Measurements from ENCODE around the gene COX8C. TPM values are rescaled to one million over a fixed set of nuclear protein-coding genes. Genes with fewer than 3 reads are reported as not detected.
A peak's percentile ranks its signal among the peaks of the same experiment; 100 is the strongest.

COX8C gene
- total and polyA plus RNA-seq, 4 donors, result not detected

GRCh38 chr14:93329965-93330608 is 16.9 kb upstream of the COX8C start:
- no peak overlapping the region for H3K9ac ChIP-seq (ENCODE audit: insufficient read depth in 1 of 2, low read length in 2 of 2)
- ATAC-seq (ENCODE audit: insufficient read depth, low FRiP score) (no peak), DNase-seq (no peak)
- H3K27ac ChIP-seq (ENCODE audit: low read depth in 1 of 2, low read length in 1 of 2), result no peak overlapping the region
- peaks cover 0 to 26% (median 7%) of the 10 kb centered on the region in 5 donors for H3K4me1 ChIP-seq (ENCODE audit: control insufficient read depth in 5 of 5, insufficient read depth in 5 of 5, low read length in 5 of 5)
- no peaks in the 10 kb centered on the region for H3K36me3 ChIP-seq (ENCODE audit: control insufficient read depth in 4 of 4, insufficient read depth in 4 of 4, low read length in 4 of 4)
- no peaks in the 10 kb centered on the region for H3K9me3 ChIP-seq (ENCODE audit: control insufficient read depth in 4 of 4, insufficient read depth in 3 of 4, low read length in 3 of 4)
- H3K4me3 ChIP-seq, result no peak overlapping the region
- 56 to 74% methylated on average over 5 of the region's 5 CpGs for whole genome bisulfite sequencing, 2 donors
- no peaks in the 10 kb centered on the region for H3K27me3 ChIP-seq (ENCODE audit: control insufficient read depth in 3 of 3, insufficient read depth in 3 of 3, low read length in 2 of 3)
- TF ChIP-seq CTCF (IDR thresholded peaks at IDR 0.05; ENCODE audit: control extremely low read depth, extremely low read depth), result no peak

- no peak overlapping the region for H3K4me3 ChIP-seq
- H3K4me1 ChIP-seq (ENCODE audit: control insufficient read depth in 5 of 5, insufficient read depth in 5 of 5, low read length in 5 of 5), result peaks cover 0 to 26% (median 7%) of the 10 kb centered on the region in 5 donors
- no peak for TF ChIP-seq CTCF (IDR thresholded peaks at IDR 0.05; ENCODE audit: control extremely low read depth, extremely low read depth)
- H3K9ac ChIP-seq (ENCODE audit: insufficient read depth in 1 of 2, low read length in 2 of 2), result no peak overlapping the region
- no peak for ATAC-seq (ENCODE audit: insufficient read depth, low FRiP score)
- 92 to 96% methylated on average over 2 of the region's 2 CpGs for WGBS, 2 donors
- H3K27me3 ChIP-seq (ENCODE audit: control insufficient read depth in 3 of 3, insufficient read depth in 3 of 3, low read length in 2 of 3), result no peaks in the 10 kb centered on the region
- DNase-seq, result no peak
- H3K9me3 ChIP-seq (ENCODE audit: control insufficient read depth in 4 of 4, insufficient read depth in 3 of 4, low read length in 3 of 4), result no peaks in the 10 kb centered on the region
- no peaks in the 10 kb centered on the region for H3K36me3 ChIP-seq (ENCODE audit: control insufficient read depth in 4 of 4, insufficient read depth in 4 of 4, low read length in 4 of 4)
- no peak overlapping the region for H3K27ac ChIP-seq (ENCODE audit: low read depth in 1 of 2, low read length in 1 of 2)
These were observed 16.4 kb upstream of the COX8C start for GRCh38 chr14:93330609-93331000.

GRCh38 chr14:93331002-93331727 is 15.8 kb upstream of the COX8C start:
- H3K9me3 ChIP-seq (ENCODE audit: control insufficient read depth in 4 of 4, insufficient read depth in 3 of 4, low read length in 3 of 4), result no peaks in the 10 kb centered on the region
- peak overlapping the region in 1 of 2 donors; percentile 24 for H3K27ac ChIP-seq (ENCODE audit: low read depth in 1 of 2, low read length in 1 of 2)
- H3K4me1 ChIP-seq (ENCODE audit: control insufficient read depth in 5 of 5, insufficient read depth in 5 of 5, low read length in 5 of 5), result peaks cover 0 to 26% (median 6%) of the 10 kb centered on the region in 5 donors
- no peak overlapping the region for H3K4me3 ChIP-seq
- TF ChIP-seq CTCF (IDR thresholded peaks at IDR 0.05; ENCODE audit: control extremely low read depth, extremely low read depth), result no peak
- H3K36me3 ChIP-seq (ENCODE audit: control insufficient read depth in 4 of 4, insufficient read depth in 4 of 4, low read length in 4 of 4), result no peaks in the 10 kb centered on the region
- DNase-seq (peak in 2 of 3 donors; percentile 25 to 38), ATAC-seq (ENCODE audit: insufficient read depth, low FRiP score) (no peak)
- no peaks in the 10 kb centered on the region for H3K27me3 ChIP-seq (ENCODE audit: control insufficient read depth in 3 of 3, insufficient read depth in 3 of 3, low read length in 2 of 3)
- 28 to 36% methylated on average over 17 of the region's 17 CpGs for WGBS, 2 donors
- no peak overlapping the region for H3K9ac ChIP-seq (ENCODE audit: insufficient read depth in 1 of 2, low read length in 2 of 2)
